AG10803 (cell line): ENCODE measurements around the gene MARCHF3.

ENCODE experiments used
- DNase-seq: peaks from one replicate; pipeline ENCODE4 v3.0.0; 2010; ENCODE audit warnings: low read depth
- H3K4me3 ChIP-seq: 2 replicates; pipeline ENCODE4 v1.5.1; 2011; ENCODE audit warnings: mild to moderate bottlenecking, low read length, control low read depth
- CTCF ChIP-seq: conservative IDR thresholded peaks from 2 replicates; pipeline ENCODE4 v1.5.1; 2011; ENCODE audit warnings: mild to moderate bottlenecking, low read length, control low read depth, inconsistent platforms

The MARCHF3 gene

GRCh38 chr5:126982926-126983873 lies 47.2 kb downstream of the MARCHF3 start:
- DNase-seq, result no peak
- H3K4me3 ChIP-seq, result no peak overlapping the region
- no peak for TF ChIP-seq CTCF

DNA sequence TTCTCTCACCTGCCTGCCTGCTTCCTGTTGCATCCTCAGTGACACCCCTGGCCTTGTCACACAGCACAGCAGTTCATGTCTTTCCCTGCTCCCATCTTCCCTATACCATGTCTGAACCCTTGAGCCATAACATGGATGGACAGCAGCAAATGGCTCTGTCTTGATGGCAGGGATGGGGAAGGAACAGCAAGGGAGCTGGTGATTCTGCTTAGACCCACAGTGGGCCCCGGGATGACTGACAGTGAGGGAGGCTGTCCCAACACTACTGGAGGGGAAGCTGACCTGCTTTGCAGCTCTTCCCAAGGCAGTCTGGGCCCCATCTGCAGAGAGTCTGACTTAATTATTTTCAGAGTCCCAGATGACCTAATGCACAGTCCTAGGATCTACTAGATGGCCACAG lies 48.2 kb downstream of the MARCHF3 start:
- TF ChIP-seq CTCF, result no peak
- H3K4me3 ChIP-seq, result no peak overlapping the region
- DNase-seq, result no peak

GRCh38 chr5:126981701-126982100 lies 48.7 kb downstream of the MARCHF3 start:
- no peak for TF ChIP-seq CTCF
- no peak for DNase-seq
- H3K4me3 ChIP-seq, result no peak overlapping the region

DNA sequence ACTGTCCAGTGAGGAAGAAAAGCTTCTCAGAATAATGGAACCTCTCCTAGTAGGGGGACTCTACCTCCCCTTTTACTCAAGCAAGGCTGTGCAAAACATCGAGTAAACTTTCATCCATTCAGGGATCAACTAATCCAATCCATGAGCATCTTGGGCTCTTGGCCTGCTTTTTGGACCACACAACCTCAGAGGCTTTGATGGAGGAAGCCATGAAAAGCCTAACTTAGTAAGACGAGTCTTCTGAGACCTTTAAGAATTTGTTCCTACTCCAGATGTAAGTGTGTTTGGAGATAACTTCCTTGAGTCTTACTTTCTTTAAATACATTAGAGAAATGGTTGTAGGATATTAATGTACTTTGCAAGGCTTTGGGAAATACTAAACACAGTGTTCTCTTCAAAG lies 49.1 kb downstream of the MARCHF3 start:
- no peak for DNase-seq
- no peak overlapping the region for H3K4me3 ChIP-seq
- TF ChIP-seq CTCF, result no peak

DNA sequence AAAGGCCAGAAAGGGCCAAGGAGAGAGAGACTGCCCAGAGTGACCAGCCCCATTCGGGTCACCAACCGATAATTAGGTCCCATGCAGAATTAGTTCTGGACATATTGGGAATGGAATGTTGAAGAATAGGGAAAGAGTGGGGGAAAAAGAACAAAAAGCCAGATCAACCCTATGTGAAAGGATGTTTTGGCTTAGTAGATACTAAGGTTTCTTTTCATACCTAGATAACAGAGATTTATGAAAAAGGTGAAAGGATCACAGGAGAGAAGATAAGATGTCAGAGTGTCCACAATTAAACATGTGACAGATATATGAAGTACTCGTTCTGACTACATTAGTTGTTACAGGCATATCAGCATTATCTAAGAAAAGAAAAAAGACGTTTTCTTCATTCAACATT lies 52.1 kb downstream of the MARCHF3 start:
- no peak overlapping the region for H3K4me3 ChIP-seq
- TF ChIP-seq CTCF, result no peak
- DNase-seq, result no peak

GRCh38 chr5:126976520-126977172 lies 53.7 kb downstream of the MARCHF3 start:
- no peak overlapping the region for H3K4me3 ChIP-seq
- TF ChIP-seq CTCF, result no peak
- DNase-seq, result no peak

DNA sequence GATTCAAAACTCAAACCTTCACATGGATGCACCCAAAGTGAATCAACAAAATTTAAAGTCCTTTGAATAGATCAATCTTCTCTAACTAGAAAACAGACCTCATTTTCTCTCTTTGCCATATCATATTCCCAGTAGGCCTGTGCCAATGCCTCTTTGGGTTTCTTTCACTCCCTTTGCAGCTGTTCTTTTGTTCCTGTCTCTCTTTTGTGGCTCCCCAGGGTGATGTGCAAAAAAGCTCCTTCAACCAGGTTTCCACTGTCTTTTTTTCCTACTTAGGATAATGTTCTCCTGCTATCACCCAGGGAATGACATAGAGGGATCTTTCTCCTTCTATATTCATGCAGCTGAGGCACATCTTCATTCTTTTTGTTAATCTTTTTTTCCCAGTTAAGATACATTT lies 54.6 kb downstream of the MARCHF3 start:
- H3K4me3 ChIP-seq, result no peak overlapping the region
- no peak for DNase-seq
- TF ChIP-seq CTCF, result no peak
